GM18526 (cell line): ENCODE data around the gene RPS6KC1.

ENCODE experiments used
- POLR2A ChIP-seq: IDR thresholded peaks from 3 replicates; pipeline ENCODE4 v1.6.1; 2011; ENCODE audit not compliant: insufficient read length; ENCODE audit errors: extremely low read depth

RPS6KC1 gene

GRCh38 chr1:213089924-213090677, 39.1 kb downstream of the RPS6KC1 start:
- TF ChIP-seq POLR2A, result no peak

- no peak for TF ChIP-seq POLR2A
These were observed 43.4 kb downstream of the RPS6KC1 start for GRCh38 chr1:213094446-213094845.

- no peak for TF ChIP-seq POLR2A
These were observed 44.4 kb downstream of the RPS6KC1 start for GRCh38 chr1:213095467-213095866.

GRCh38 chr1:213099682-213100399, 48.8 kb downstream of the RPS6KC1 start:
- TF ChIP-seq POLR2A, result no peak

- TF ChIP-seq POLR2A, result no peak
These were observed 52.6 kb downstream of the RPS6KC1 start for GRCh38 chr1:213103377-213104306.

- TF ChIP-seq POLR2A, result no peak
These were observed 53.6 kb downstream of the RPS6KC1 start for GRCh38 chr1:213104604-213105003.

- TF ChIP-seq POLR2A, result no peak
These were observed 55.3 kb downstream of the RPS6KC1 start for GRCh38 chr1:213106298-213106697.

- TF ChIP-seq POLR2A, result no peak
These were observed 56.6 kb downstream of the RPS6KC1 start for GRCh38 chr1:213107613-213108012.

- TF ChIP-seq POLR2A, result no peak
These were observed 59.6 kb downstream of the RPS6KC1 start for GRCh38 chr1:213110349-213111300.

- no peak for TF ChIP-seq POLR2A
These were observed 60.5 kb downstream of the RPS6KC1 start for GRCh38 chr1:213111502-213111901.

- TF ChIP-seq POLR2A, result no peak
These were observed 68.8 kb downstream of the RPS6KC1 start for GRCh38 chr1:213119794-213120193.

- TF ChIP-seq POLR2A, result no peak
These were observed 69.3 kb downstream of the RPS6KC1 start for GRCh38 chr1:213120386-213120785.

GRCh38 chr1:213120961-213121360, 69.9 kb downstream of the RPS6KC1 start:
- TF ChIP-seq POLR2A, result no peak

GRCh38 chr1:213122514-213122929, 71.5 kb downstream of the RPS6KC1 start:
- TF ChIP-seq POLR2A, result no peak

- TF ChIP-seq POLR2A, result no peak
These were observed 72.0 kb downstream of the RPS6KC1 start for GRCh38 chr1:213123087-213123486.

GRCh38 chr1:213123536-213123935, 72.5 kb downstream of the RPS6KC1 start:
- no peak for TF ChIP-seq POLR2A
